ENCODE data around the gene CCDC3. TPM values are rescaled to one million over a fixed set of nuclear protein-coding genes. Genes with fewer than 3 reads are reported as not detected.

Gene CCDC3
- total and polyA plus RNA-seq, 4 donors, result 2.2 to 12.3 (median 6.6) TPM

- no peak overlapping the region for H3K9ac ChIP-seq (ENCODE audit: low read depth in 1 of 2, low read length in 2 of 2)
- H3K27me3 ChIP-seq (ENCODE audit: control insufficient read depth in 4 of 4, insufficient read depth in 4 of 4, low read length in 3 of 4), result no peaks in the 10 kb centered on the region
- TF ChIP-seq, protein P1, sequence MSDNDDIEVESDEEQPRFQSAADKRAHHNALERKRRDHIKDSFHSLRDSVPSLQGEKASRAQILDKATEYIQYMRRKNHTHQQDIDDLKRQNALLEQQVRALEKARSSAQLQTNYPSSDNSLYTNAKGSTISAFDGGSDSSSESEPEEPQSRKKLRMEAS (IDR thresholded peaks at IDR 0.05), result no peak
- TF ChIP-seq TAF1 (conservative IDR thresholded peaks at IDR 0.05), result no peak
- no peak for TF ChIP-seq NR2F2 (IDR thresholded peaks at IDR 0.05)
- TF ChIP-seq HNF4A (conservative IDR thresholded peaks at IDR 0.05), result no peak
- no peak for TF ChIP-seq ATF3 (IDR thresholded peaks at IDR 0.05)
- no peak for TF ChIP-seq SP1 (IDR thresholded peaks at IDR 0.05)
- TF ChIP-seq FOXA2 (IDR thresholded peaks at IDR 0.05), result no peak
- TF ChIP-seq, protein P2, sequence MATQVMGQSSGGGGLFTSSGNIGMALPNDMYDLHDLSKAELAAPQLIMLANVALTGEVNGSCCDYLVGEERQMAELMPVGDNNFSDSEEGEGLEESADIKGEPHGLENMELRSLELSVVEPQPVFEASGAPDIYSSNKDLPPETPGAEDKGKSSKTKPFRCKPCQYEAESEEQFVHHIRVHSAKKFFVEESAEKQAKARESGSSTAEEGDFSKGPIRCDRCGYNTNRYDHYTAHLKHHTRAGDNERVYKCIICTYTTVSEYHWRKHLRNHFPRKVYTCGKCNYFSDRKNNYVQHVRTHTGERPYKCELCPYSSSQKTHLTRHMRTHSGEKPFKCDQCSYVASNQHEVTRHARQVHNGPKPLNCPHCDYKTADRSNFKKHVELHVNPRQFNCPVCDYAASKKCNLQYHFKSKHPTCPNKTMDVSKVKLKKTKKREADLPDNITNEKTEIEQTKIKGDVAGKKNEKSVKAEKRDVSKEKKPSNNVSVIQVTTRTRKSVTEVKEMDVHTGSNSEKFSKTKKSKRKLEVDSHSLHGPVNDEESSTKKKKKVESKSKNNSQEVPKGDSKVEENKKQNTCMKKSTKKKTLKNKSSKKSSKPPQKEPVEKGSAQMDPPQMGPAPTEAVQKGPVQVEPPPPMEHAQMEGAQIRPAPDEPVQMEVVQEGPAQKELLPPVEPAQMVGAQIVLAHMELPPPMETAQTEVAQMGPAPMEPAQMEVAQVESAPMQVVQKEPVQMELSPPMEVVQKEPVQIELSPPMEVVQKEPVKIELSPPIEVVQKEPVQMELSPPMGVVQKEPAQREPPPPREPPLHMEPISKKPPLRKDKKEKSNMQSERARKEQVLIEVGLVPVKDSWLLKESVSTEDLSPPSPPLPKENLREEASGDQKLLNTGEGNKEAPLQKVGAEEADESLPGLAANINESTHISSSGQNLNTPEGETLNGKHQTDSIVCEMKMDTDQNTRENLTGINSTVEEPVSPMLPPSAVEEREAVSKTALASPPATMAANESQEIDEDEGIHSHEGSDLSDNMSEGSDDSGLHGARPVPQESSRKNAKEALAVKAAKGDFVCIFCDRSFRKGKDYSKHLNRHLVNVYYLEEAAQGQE (IDR thresholded peaks at IDR 0.05), result no peak
- no peak for TF ChIP-seq EGR1 (IDR thresholded peaks at IDR 0.05; ENCODE audit: low read depth in 2 of 2)
- TF ChIP-seq RAD21 (IDR thresholded peaks at IDR 0.05), result no peak
- TF ChIP-seq, protein P3, sequence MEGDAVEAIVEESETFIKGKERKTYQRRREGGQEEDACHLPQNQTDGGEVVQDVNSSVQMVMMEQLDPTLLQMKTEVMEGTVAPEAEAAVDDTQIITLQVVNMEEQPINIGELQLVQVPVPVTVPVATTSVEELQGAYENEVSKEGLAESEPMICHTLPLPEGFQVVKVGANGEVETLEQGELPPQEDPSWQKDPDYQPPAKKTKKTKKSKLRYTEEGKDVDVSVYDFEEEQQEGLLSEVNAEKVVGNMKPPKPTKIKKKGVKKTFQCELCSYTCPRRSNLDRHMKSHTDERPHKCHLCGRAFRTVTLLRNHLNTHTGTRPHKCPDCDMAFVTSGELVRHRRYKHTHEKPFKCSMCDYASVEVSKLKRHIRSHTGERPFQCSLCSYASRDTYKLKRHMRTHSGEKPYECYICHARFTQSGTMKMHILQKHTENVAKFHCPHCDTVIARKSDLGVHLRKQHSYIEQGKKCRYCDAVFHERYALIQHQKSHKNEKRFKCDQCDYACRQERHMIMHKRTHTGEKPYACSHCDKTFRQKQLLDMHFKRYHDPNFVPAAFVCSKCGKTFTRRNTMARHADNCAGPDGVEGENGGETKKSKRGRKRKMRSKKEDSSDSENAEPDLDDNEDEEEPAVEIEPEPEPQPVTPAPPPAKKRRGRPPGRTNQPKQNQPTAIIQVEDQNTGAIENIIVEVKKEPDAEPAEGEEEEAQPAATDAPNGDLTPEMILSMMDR (IDR thresholded peaks at IDR 0.05; ENCODE audit: low read depth, low read length, missing input control), result no peak
- no peak for TF ChIP-seq HNF4G (IDR thresholded peaks at IDR 0.05)
- TF ChIP-seq GABPA (IDR thresholded peaks at IDR 0.05 in 1 of 2, conservative IDR thresholded peaks at IDR 0.05 in 1 of 2), result no peak
- TF ChIP-seq FOXA1 (IDR thresholded peaks at IDR 0.05), result no peak
- 90% methylated on average over 4 of the region's 4 CpGs for WGBS
- H3K4me1 ChIP-seq (ENCODE audit: control insufficient read depth in 4 of 4, insufficient read depth in 4 of 4, low read length in 3 of 4), result no peaks in the 10 kb centered on the region
- no peak overlapping the region for H3K27ac ChIP-seq (ENCODE audit: low read depth in 1 of 2, low read length in 2 of 2)
- no peaks in the 10 kb centered on the region for H3K9me3 ChIP-seq (ENCODE audit: control insufficient read depth in 4 of 4, low read length in 3 of 4)
- DNase-seq (ENCODE audit: low spot score), result peak; percentile 34
- H3K4me3 ChIP-seq (ENCODE audit: low read depth in 1 of 3, low read length in 3 of 3), result no peak overlapping the region
- H3K36me3 ChIP-seq (ENCODE audit: control insufficient read depth in 4 of 4, insufficient read depth in 3 of 4, low read depth in 1 of 4, low read length in 3 of 4), result no peaks in the 10 kb centered on the region
Observed at GRCh38 chr10:12949248-12949647, 52.3 kb downstream of the CCDC3 start.

GRCh38 chr10:12947741-12948140 lies 53.8 kb downstream of the CCDC3 start:
- Histone ChIP-seq H3K4me3 (ENCODE audit: low read depth in 1 of 3, low read length in 3 of 3) (no peak overlapping the region), H3K27me3 (ENCODE audit: control insufficient read depth in 4 of 4, insufficient read depth in 4 of 4, low read length in 3 of 4) (no peaks in the 10 kb centered on the region), H3K27ac (ENCODE audit: low read depth in 1 of 2, low read length in 2 of 2) (no peak overlapping the region), H3K9ac (ENCODE audit: low read depth in 1 of 2, low read length in 2 of 2) (no peak overlapping the region), H3K4me1 (ENCODE audit: control insufficient read depth in 4 of 4, insufficient read depth in 4 of 4, low read length in 3 of 4) (no peaks in the 10 kb centered on the region), H3K36me3 (ENCODE audit: control insufficient read depth in 4 of 4, insufficient read depth in 3 of 4, low read depth in 1 of 4, low read length in 3 of 4) (no peaks in the 10 kb centered on the region), H3K9me3 (ENCODE audit: control insufficient read depth in 4 of 4, low read length in 3 of 4) (no peaks in the 10 kb centered on the region)
- 98% methylated on average over 3 of the region's 3 CpGs for WGBS
- peak; percentile 22 for DNase-seq (ENCODE audit: low spot score)
- TF ChIP-seq YY1 (IDR thresholded peaks at IDR 0.05) (no peak), TAF1 (conservative IDR thresholded peaks at IDR 0.05) (no peak), RXRA (IDR thresholded peaks at IDR 0.05) (no peak), RAD21 (IDR thresholded peaks at IDR 0.05) (no peak), NR2F2 (IDR thresholded peaks at IDR 0.05) (no peak), EGR1 (IDR thresholded peaks at IDR 0.05; ENCODE audit: low read depth in 2 of 2) (no peak), SP1 (IDR thresholded peaks at IDR 0.05) (no peak), FOXA2 (IDR thresholded peaks at IDR 0.05) (no peak), HNF4A (conservative IDR thresholded peaks at IDR 0.05) (no peak), HNF4G (IDR thresholded peaks at IDR 0.05) (no peak), JUND (IDR thresholded peaks at IDR 0.05) (no peak), FOXA1 (IDR thresholded peaks at IDR 0.05) (no peak), GABPA (IDR thresholded peaks at IDR 0.05 in 1 of 2, conservative IDR thresholded peaks at IDR 0.05 in 1 of 2) (no peak)
- TF ChIP-seq, protein P3 (IDR thresholded peaks at IDR 0.05; ENCODE audit: low read depth, low read length, missing input control), result no peak
- TF ChIP-seq, protein P4, sequence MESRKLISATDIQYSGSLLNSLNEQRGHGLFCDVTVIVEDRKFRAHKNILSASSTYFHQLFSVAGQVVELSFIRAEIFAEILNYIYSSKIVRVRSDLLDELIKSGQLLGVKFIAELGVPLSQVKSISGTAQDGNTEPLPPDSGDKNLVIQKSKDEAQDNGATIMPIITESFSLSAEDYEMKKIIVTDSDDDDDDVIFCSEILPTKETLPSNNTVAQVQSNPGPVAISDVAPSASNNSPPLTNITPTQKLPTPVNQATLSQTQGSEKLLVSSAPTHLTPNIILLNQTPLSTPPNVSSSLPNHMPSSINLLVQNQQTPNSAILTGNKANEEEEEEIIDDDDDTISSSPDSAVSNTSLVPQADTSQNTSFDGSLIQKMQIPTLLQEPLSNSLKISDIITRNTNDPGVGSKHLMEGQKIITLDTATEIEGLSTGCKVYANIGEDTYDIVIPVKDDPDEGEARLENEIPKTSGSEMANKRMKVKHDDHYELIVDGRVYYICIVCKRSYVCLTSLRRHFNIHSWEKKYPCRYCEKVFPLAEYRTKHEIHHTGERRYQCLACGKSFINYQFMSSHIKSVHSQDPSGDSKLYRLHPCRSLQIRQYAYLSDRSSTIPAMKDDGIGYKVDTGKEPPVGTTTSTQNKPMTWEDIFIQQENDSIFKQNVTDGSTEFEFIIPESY (IDR thresholded peaks at IDR 0.05), result no peak
- TF ChIP-seq, protein P2 (IDR thresholded peaks at IDR 0.05), result no peak

Measured in liver (tissue), 9 donors.